ENCODE measurements around the gene RCBTB1.
"Not testable (repeated sequence)": the region's sequence is repeated elsewhere in the genome, so short reads cannot be mapped to it uniquely, and the experiment has no call there.

- not testable (repeated sequence) for TF ChIP-seq POLR2A, CTCF (IDR thresholded peaks at IDR 0.05)
These were observed 26.7 kb upstream of the RCBTB1 start for GRCh38 chr13:49612042-49612441.

All from lower leg skin (tissue), 3 donors.